Loucy (cell line): ENCODE results near the gene OCEL1.

Source experiments
- H2AFZ ChIP-seq: fragments of 200-600 bp; sonication (generic); 2 replicates; pipeline ENCODE4 v1.6.0; 2016; ENCODE audit warnings: antibody characterized with exemption, mild to moderate bottlenecking, low read length, moderate library complexity
- H3F3A ChIP-seq: fragments of 200-600 bp; 2 replicates; pipeline ENCODE4 v1.6.0; 2016; ENCODE audit warnings: antibody characterized with exemption, low read depth, mild to moderate bottlenecking
- H3K27me3 ChIP-seq: fragments of 200-600 bp; sonication (generic); 2 replicates; pipeline ENCODE4 v1.6.1; 2014; ENCODE audit warnings: low read length, mild to moderate bottlenecking; ENCODE audit not compliant: insufficient read depth, poor library complexity, severe bottlenecking
- H3K36me3 ChIP-seq: fragments of 200-600 bp; sonication (generic); 2 replicates; pipeline ENCODE4 v1.6.1; 2016; ENCODE audit warnings: low read length; ENCODE audit not compliant: insufficient read depth
- H3K4me1 ChIP-seq: fragments of 200-600 bp; sonication (generic); 2 replicates; pipeline ENCODE4 v1.5.1; 2014; ENCODE audit warnings: low read length, mild to moderate bottlenecking; ENCODE audit not compliant: insufficient read depth, poor library complexity, severe bottlenecking
- H3K4me2 ChIP-seq: fragments of 200-600 bp; sonication (generic); 2 replicates; pipeline ENCODE4 v1.6.0; 2014; ENCODE audit warnings: antibody characterized with exemption, low read length, low read depth, mild to moderate bottlenecking; ENCODE audit not compliant: poor library complexity, severe bottlenecking
- H3K4me3 ChIP-seq: fragments of 200-600 bp; sonication (generic); 2 replicates; pipeline ENCODE4 v1.5.1; 2014; ENCODE audit warnings: low read length, mild to moderate bottlenecking, mixed read lengths; ENCODE audit not compliant: poor library complexity, severe bottlenecking
- H3K79me2 ChIP-seq: fragments of 200-600 bp; sonication (generic); 2 replicates; pipeline ENCODE4 v1.6.1; 2014; ENCODE audit warnings: low read length; ENCODE audit not compliant: insufficient read depth
- H3K9ac ChIP-seq: fragments of 200-600 bp; sonication (generic); 2 replicates; pipeline ENCODE4 v1.6.0; 2014; ENCODE audit warnings: mild to moderate bottlenecking, low read depth, low read length, moderate library complexity; ENCODE audit not compliant: poor library complexity, severe bottlenecking
- H3K9me2 ChIP-seq: fragments of 200-600 bp; sonication (generic); replicated peaks from 2 replicates; pipeline ENCODE4 v1.6.1; 2016; ENCODE audit warnings: low read depth, low read length, mixed read lengths
- H3K9me3 ChIP-seq: fragments of 200-600 bp; sonication (generic); 2 replicates; pipeline ENCODE4 v1.6.1; 2014; ENCODE audit warnings: mild to moderate bottlenecking, antibody characterized with exemption, low read length, low read depth; ENCODE audit not compliant: insufficient read depth
- H4K20me1 ChIP-seq: fragments of 200-600 bp; sonication (generic); 2 replicates; pipeline ENCODE4 v1.6.0; 2014; ENCODE audit warnings: antibody characterized with exemption, low read length, mild to moderate bottlenecking; ENCODE audit not compliant: insufficient read depth, poor library complexity, severe bottlenecking
- CTCF ChIP-seq: fragments of 200-600 bp; sonication (generic); conservative IDR thresholded peaks from 2 replicates; pipeline ENCODE4 v1.5.1; 2014; ENCODE audit warnings: mild to moderate bottlenecking, antibody characterized with exemption, low read length
- EZH2phosphoT487 ChIP-seq: fragments of 200-600 bp; IDR thresholded peaks from 2 replicates; pipeline ENCODE4 v1.6.1; 2018; ENCODE audit warnings: antibody characterized with exemption, mild to moderate bottlenecking, moderate library complexity, borderline replicate concordance

The OCEL1 gene

GRCh38 chr19:17227798-17228367 is 1.9 kb downstream of the OCEL1 start:
- Histone ChIP-seq H3K4me1 (peaks cover 6% of the 10 kb centered on the region), H3K9me2 (no peaks in the 10 kb centered on the region), H3K79me2 (0 out of 2 replicates have a peak, but pooled peaks cover 6% of the 10 kb centered on the region), H3K9me3 (no peaks in the 10 kb centered on the region), H3F3A (no peaks in the 10 kb centered on the region), H3K4me2 (no peak overlapping the region), H3K27me3 (no peaks in the 10 kb centered on the region), H2AFZ (no peak overlapping the region), H3K4me3 (no peak overlapping the region), H3K9ac (no peak overlapping the region), H3K36me3 (peaks cover 6% of the 10 kb centered on the region; the same call in 1 of the 2 replicates), H4K20me1 (peaks cover 3% of the 10 kb centered on the region)
- TF ChIP-seq CTCF, result no peak
- TF ChIP-seq EZH2phosphoT487, result no peak

- Histone ChIP-seq H3K9me2 (no peaks in the 10 kb centered on the region), H3K4me2 (no peak overlapping the region), H3K27me3 (no peaks in the 10 kb centered on the region), H3K4me3 (no peak overlapping the region), H2AFZ (no peak overlapping the region), H3K4me1 (peaks cover 12% of the 10 kb centered on the region), H4K20me1 (peaks cover 7% of the 10 kb centered on the region), H3K36me3 (peaks cover 11% of the 10 kb centered on the region; the same call in 1 of the 2 replicates), H3K9ac (no peak overlapping the region), H3K9me3 (no peaks in the 10 kb centered on the region), H3F3A (no peaks in the 10 kb centered on the region), H3K79me2 (peaks cover 17% of the 10 kb centered on the region)
- TF ChIP-seq EZH2phosphoT487 (no peak), CTCF (no peak)
These were observed 3.9 kb downstream of the OCEL1 start for GRCh38 chr19:17229890-17230289.

GRCh38 chr19:17232258-17232657 is 6.2 kb downstream of the OCEL1 start:
- no peaks in the 10 kb centered on the region for H3K9me2 ChIP-seq
- no peaks in the 10 kb centered on the region for H3K9me3 ChIP-seq
- no peak for TF ChIP-seq EZH2phosphoT487
- TF ChIP-seq CTCF, result no peak
- peaks cover 18% of the 10 kb centered on the region for H3K4me1 ChIP-seq
- no peak overlapping the region for H3K9ac ChIP-seq
- peaks cover 11% of the 10 kb centered on the region; the same call in 1 of the 2 replicates for H3K36me3 ChIP-seq
- H3K27me3 ChIP-seq, result no peaks in the 10 kb centered on the region
- H3K79me2 ChIP-seq, result peaks cover 23% of the 10 kb centered on the region
- H2AFZ ChIP-seq, result no peak overlapping the region
- H4K20me1 ChIP-seq, result peaks cover 7% of the 10 kb centered on the region
- H3K4me3 ChIP-seq, result no peak overlapping the region
- no peak overlapping the region for H3K4me2 ChIP-seq
- H3F3A ChIP-seq, result no peaks in the 10 kb centered on the region
